Erythroblast (primary cell): Measurements from ENCODE around the gene MTURN.

ENCODE experiments used
- GATA1 ChIP-seq: IDR thresholded peaks from 2 replicates; pipeline ENCODE4 v1.6.1; 2011; ENCODE audit warnings: low read depth, mild to moderate bottlenecking, control low read depth, low read length, moderate library complexity
- POLR2A ChIP-seq: IDR thresholded peaks from 2 replicates; pipeline ENCODE4 v1.6.1; 2011; ENCODE audit warnings: mild to moderate bottlenecking, low read length

DNA sequence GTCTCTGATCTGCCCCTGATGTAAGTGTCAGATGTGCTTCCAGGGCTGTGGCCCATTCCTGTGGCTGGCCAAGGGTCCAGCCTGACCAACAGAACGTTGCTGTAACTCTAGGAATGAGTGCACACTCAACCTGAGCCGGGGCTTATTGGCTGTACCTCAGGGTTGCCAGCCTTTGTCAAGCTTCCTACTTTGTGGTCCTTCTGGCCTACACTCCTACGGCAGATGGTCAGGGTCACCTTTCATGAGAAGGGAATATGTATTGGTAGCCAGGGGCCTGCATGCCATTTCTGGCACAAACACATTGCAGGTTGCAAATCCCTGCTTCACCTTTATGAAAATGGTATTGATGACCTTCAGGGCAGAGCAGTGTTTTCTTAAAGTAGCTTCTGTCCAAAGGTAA lies 64.5 kb downstream of the MTURN start:
- no peak for TF ChIP-seq POLR2A
- TF ChIP-seq GATA1: no peak
